ENCODE data around the gene MMP27.

The MMP27 gene

GRCh38 chr11:102703826-102704493, 1.6 kb downstream of the MMP27 start:
- no peaks in the 10 kb centered on the region for H3K36me3 ChIP-seq (ENCODE audit: insufficient read depth, low read length)
- H3K27me3 ChIP-seq (ENCODE audit: insufficient read depth, low read length), result 0 out of 2 replicates have a peak, but pooled peaks cover 29% of the 10 kb centered on the region
- H3K27ac ChIP-seq (ENCODE audit: low read depth, low read length), result no peak overlapping the region
- no peaks in the 10 kb centered on the region for H3K4me1 ChIP-seq (ENCODE audit: control insufficient read depth, insufficient read depth, low read length, unreplicated experiment)
- H2AFZ ChIP-seq (ENCODE audit: low read length, unreplicated experiment), result no peak overlapping the region
- no peak overlapping the region for H3K4me3 ChIP-seq (ENCODE audit: low read depth, low read length)
- H3K79me2 ChIP-seq (ENCODE audit: control insufficient read depth, insufficient read depth, low read length, unreplicated experiment), result no peaks in the 10 kb centered on the region

- Histone ChIP-seq H2AFZ (ENCODE audit: low read length, unreplicated experiment) (no peak overlapping the region), H3K27ac (ENCODE audit: low read depth, low read length) (no peak overlapping the region), H3K27me3 (ENCODE audit: insufficient read depth, low read length) (peaks cover 54% of the 10 kb centered on the region), H3K79me2 (ENCODE audit: control insufficient read depth, insufficient read depth, low read length, unreplicated experiment) (no peaks in the 10 kb centered on the region), H3K4me3 (ENCODE audit: low read depth, low read length) (no peak overlapping the region), H3K4me1 (ENCODE audit: control insufficient read depth, insufficient read depth, low read length, unreplicated experiment) (no peaks in the 10 kb centered on the region), H3K36me3 (ENCODE audit: insufficient read depth, low read length) (no peaks in the 10 kb centered on the region)
Measured at GRCh38 chr11:102695201-102695600, 10.4 kb downstream of the MMP27 start.

GRCh38 chr11:102685754-102686153, 19.8 kb downstream of the MMP27 start:
- Histone ChIP-seq H2AFZ (ENCODE audit: low read length, unreplicated experiment) (no peak overlapping the region), H3K27ac (ENCODE audit: low read depth, low read length) (no peak overlapping the region), H3K27me3 (ENCODE audit: insufficient read depth, low read length) (peaks cover 27% of the 10 kb centered on the region), H3K36me3 (ENCODE audit: insufficient read depth, low read length) (no peaks in the 10 kb centered on the region), H3K4me3 (ENCODE audit: low read depth, low read length) (no peak overlapping the region), H3K79me2 (ENCODE audit: control insufficient read depth, insufficient read depth, low read length, unreplicated experiment) (no peaks in the 10 kb centered on the region), H3K4me1 (ENCODE audit: control insufficient read depth, insufficient read depth, low read length, unreplicated experiment) (no peaks in the 10 kb centered on the region)

GRCh38 chr11:102685338-102685737, 20.2 kb downstream of the MMP27 start:
- no peaks in the 10 kb centered on the region for H3K79me2 ChIP-seq (ENCODE audit: control insufficient read depth, insufficient read depth, low read length, unreplicated experiment)
- H3K36me3 ChIP-seq (ENCODE audit: insufficient read depth, low read length), result no peaks in the 10 kb centered on the region
- no peak overlapping the region for H3K4me3 ChIP-seq (ENCODE audit: low read depth, low read length)
- no peak overlapping the region for H3K27ac ChIP-seq (ENCODE audit: low read depth, low read length)
- no peak overlapping the region for H2AFZ ChIP-seq (ENCODE audit: low read length, unreplicated experiment)
- peaks cover 25% of the 10 kb centered on the region for H3K27me3 ChIP-seq (ENCODE audit: insufficient read depth, low read length)
- H3K4me1 ChIP-seq (ENCODE audit: control insufficient read depth, insufficient read depth, low read length, unreplicated experiment), result no peaks in the 10 kb centered on the region

- H3K36me3 ChIP-seq (ENCODE audit: insufficient read depth, low read length), result no peaks in the 10 kb centered on the region
- no peaks in the 10 kb centered on the region for H3K79me2 ChIP-seq (ENCODE audit: control insufficient read depth, insufficient read depth, low read length, unreplicated experiment)
- H3K27ac ChIP-seq (ENCODE audit: low read depth, low read length), result no peak overlapping the region
- no peaks in the 10 kb centered on the region for H3K4me1 ChIP-seq (ENCODE audit: control insufficient read depth, insufficient read depth, low read length, unreplicated experiment)
- H3K4me3 ChIP-seq (ENCODE audit: low read depth, low read length), result no peak overlapping the region
- peaks cover 33% of the 10 kb centered on the region for H3K27me3 ChIP-seq (ENCODE audit: insufficient read depth, low read length)
- H2AFZ ChIP-seq (ENCODE audit: low read length, unreplicated experiment), result no peak overlapping the region
Measured at GRCh38 chr11:102683277-102683676, 22.3 kb downstream of the MMP27 start.

GRCh38 chr11:102680945-102681344, 24.6 kb downstream of the MMP27 start:
- Histone ChIP-seq H3K27ac (ENCODE audit: low read depth, low read length) (no peak overlapping the region), H3K27me3 (ENCODE audit: insufficient read depth, low read length) (peaks cover 45% of the 10 kb centered on the region), H3K36me3 (ENCODE audit: insufficient read depth, low read length) (no peaks in the 10 kb centered on the region), H3K79me2 (ENCODE audit: control insufficient read depth, insufficient read depth, low read length, unreplicated experiment) (no peaks in the 10 kb centered on the region), H2AFZ (ENCODE audit: low read length, unreplicated experiment) (no peak overlapping the region), H3K4me1 (ENCODE audit: control insufficient read depth, insufficient read depth, low read length, unreplicated experiment) (no peaks in the 10 kb centered on the region), H3K4me3 (ENCODE audit: low read depth, low read length) (no peak overlapping the region)

GRCh38 chr11:102678022-102678421, 27.5 kb downstream of the MMP27 start:
- H3K79me2 ChIP-seq (ENCODE audit: control insufficient read depth, insufficient read depth, low read length, unreplicated experiment), result no peaks in the 10 kb centered on the region
- H3K27ac ChIP-seq (ENCODE audit: low read depth, low read length), result no peak overlapping the region
- H3K4me3 ChIP-seq (ENCODE audit: low read depth, low read length), result no peak overlapping the region
- H3K27me3 ChIP-seq (ENCODE audit: insufficient read depth, low read length), result peaks cover 28% of the 10 kb centered on the region
- H2AFZ ChIP-seq (ENCODE audit: low read length, unreplicated experiment), result no peak overlapping the region
- H3K36me3 ChIP-seq (ENCODE audit: insufficient read depth, low read length), result no peaks in the 10 kb centered on the region
- H3K4me1 ChIP-seq (ENCODE audit: control insufficient read depth, insufficient read depth, low read length, unreplicated experiment), result no peaks in the 10 kb centered on the region

- Histone ChIP-seq H3K79me2 (ENCODE audit: control insufficient read depth, insufficient read depth, low read length, unreplicated experiment) (no peaks in the 10 kb centered on the region), H3K4me3 (ENCODE audit: low read depth, low read length) (no peak overlapping the region), H3K27me3 (ENCODE audit: insufficient read depth, low read length) (peaks cover 19% of the 10 kb centered on the region), H3K36me3 (ENCODE audit: insufficient read depth, low read length) (no peaks in the 10 kb centered on the region), H3K4me1 (ENCODE audit: control insufficient read depth, insufficient read depth, low read length, unreplicated experiment) (no peaks in the 10 kb centered on the region), H3K27ac (ENCODE audit: low read depth, low read length) (no peak overlapping the region), H2AFZ (ENCODE audit: low read length, unreplicated experiment) (no peak overlapping the region)
Measured at GRCh38 chr11:102676084-102676483, 29.5 kb downstream of the MMP27 start.

GRCh38 chr11:102669664-102670063, 35.9 kb downstream of the MMP27 start:
- no peak overlapping the region for H3K4me3 ChIP-seq (ENCODE audit: low read depth, low read length)
- H3K36me3 ChIP-seq (ENCODE audit: insufficient read depth, low read length), result no peaks in the 10 kb centered on the region
- H3K27ac ChIP-seq (ENCODE audit: low read depth, low read length), result no peak overlapping the region
- no peaks in the 10 kb centered on the region for H3K4me1 ChIP-seq (ENCODE audit: control insufficient read depth, insufficient read depth, low read length, unreplicated experiment)
- H3K79me2 ChIP-seq (ENCODE audit: control insufficient read depth, insufficient read depth, low read length, unreplicated experiment), result no peaks in the 10 kb centered on the region
- H2AFZ ChIP-seq (ENCODE audit: low read length, unreplicated experiment), result no peak overlapping the region
- no peaks in the 10 kb centered on the region; the same call in 1 of the 2 replicates for H3K27me3 ChIP-seq (ENCODE audit: insufficient read depth, low read length)

- Histone ChIP-seq H3K36me3 (ENCODE audit: insufficient read depth, low read length) (no peaks in the 10 kb centered on the region), H3K79me2 (ENCODE audit: control insufficient read depth, insufficient read depth, low read length, unreplicated experiment) (no peaks in the 10 kb centered on the region), H2AFZ (ENCODE audit: low read length, unreplicated experiment) (no peak overlapping the region), H3K27me3 (ENCODE audit: insufficient read depth, low read length) (no peaks in the 10 kb centered on the region), H3K4me1 (ENCODE audit: control insufficient read depth, insufficient read depth, low read length, unreplicated experiment) (no peaks in the 10 kb centered on the region), H3K4me3 (ENCODE audit: low read depth, low read length) (no peak overlapping the region), H3K27ac (ENCODE audit: low read depth, low read length) (no peak overlapping the region)
Measured at GRCh38 chr11:102666331-102666957, 39.1 kb downstream of the MMP27 start.

Measured in ACC112 (cell line).